HepG2 (cell line): ENCODE data around the gene CFAP69. TPM values are rescaled to one million over a fixed set of nuclear protein-coding genes. Genes with fewer than 3 reads are reported as not detected.

Experiments used
- ATAC-seq: fragments of 200-7000 bp; cut with Tn5 transposase; 3 replicates; pipeline ENCODE4 v1.9.1; 2020; ENCODE audit warnings: mild to moderate bottlenecking, moderate library complexity
- BruUV-seq: library from RNA; stranded (reverse); fragments of 400-500 nt; replicated peaks from 2 replicates; lab custom pipeline; 2021; lab: Mats Ljungman, UMichigan
- CTCF ChIA-PET: fragments of 300-600 bp; formaldehyde crosslinking; extraction: SDS; loops from one replicate; lab custom pipeline; 2021; ENCODE audit warnings: low total read pairs, inconsistent platforms, low intra/inter-chr PET ratio; lab: Yijun Ruan, JAX
- POLR2A ChIA-PET: fragments of 350-600 bp; sonication (Branson Sonifier 250); formaldehyde crosslinking; loops from one replicate; lab custom pipeline; 2020; ENCODE audit warnings: antibody characterized with exemption, inconsistent platforms; lab: Yijun Ruan, JAX
- DNase-seq: peaks from one replicate; pipeline ENCODE4 v3.0.0-alpha.2; 2015; ENCODE audit warnings: low spot score
- FAIRE-seq: peaks from 3 replicates; lab custom pipeline; 2011; peaks lifted over from hg19 to GRCh38; lab: Jason Lieb, UNC
- H2AFZ ChIP-seq: one replicate; pipeline ENCODE4 v1.6.1; 2011; ENCODE audit warnings: low read length, inconsistent platforms
- H3K27ac ChIP-seq: fragments of 300-600 bp; 3 replicates; pipeline ENCODE4 v1.8.0; 2011; ENCODE audit warnings: mixed run types, mild to moderate bottlenecking, mixed read lengths, low read length, inconsistent platforms; ENCODE audit not compliant: insufficient read depth; ENCODE audit errors: extremely low read length
- H3K27me3 ChIP-seq, 2 experiments: fragments of 200-600 bp in 1 of 2; 2 replicates in 1 of 2; 3 replicates in 1 of 2; pipeline versions ENCODE4 v1.6.0 to v1.8.0; 2011; ENCODE audit warnings: low read length in 2 of 2, mild to moderate bottlenecking in 2 of 2, moderate library complexity in 2 of 2, inconsistent platforms in 1 of 2; ENCODE audit not compliant: insufficient read depth in 2 of 2, control insufficient read depth in 1 of 2
- H3K36me3 ChIP-seq, 2 experiments: fragments of 200-600 bp in 1 of 2; replicated peaks in 1 of 2; 2 replicates in 1 of 2; 3 replicates in 1 of 2; pipeline versions ENCODE4 v1.5.1 to v1.8.0; 2011; ENCODE audit warnings: low read length in 2 of 2, inconsistent platforms in 1 of 2; ENCODE audit not compliant: insufficient read depth in 2 of 2, control insufficient read depth in 1 of 2
- H3K4me1 ChIP-seq: 2 replicates; pipeline ENCODE4 v1.5.1; 2012; ENCODE audit warnings: low read length, inconsistent platforms; ENCODE audit not compliant: insufficient read depth
- H3K4me2 ChIP-seq: 2 replicates; pipeline ENCODE4 v1.6.0; 2011; ENCODE audit warnings: low read depth, low read length, inconsistent platforms
- H3K4me3 ChIP-seq, 3 experiments: fragments of 200-600 bp in 1 of 3; sonication (generic), shearing (Covaris generic) in 1 of 3; replicated peaks in 1 of 3; 2 replicates each; pipeline ENCODE4 v1.5.1; 2011 to 2016; ENCODE audit warnings: low read length in 3 of 3, inconsistent platforms in 2 of 3, low read depth in 2 of 3, mild to moderate bottlenecking in 2 of 3, control low read depth in 1 of 3, mixed read lengths in 1 of 3; ENCODE audit not compliant: insufficient read depth in 1 of 3
- H3K79me2 ChIP-seq: one replicate; pipeline ENCODE4 v1.6.1; 2011; ENCODE audit warnings: low read length, inconsistent platforms; ENCODE audit not compliant: insufficient read depth
- H3K9ac ChIP-seq: 2 replicates; pipeline ENCODE4 v1.6.0; 2011; ENCODE audit warnings: mild to moderate bottlenecking, low read depth, low read length, inconsistent platforms; ENCODE audit not compliant: insufficient read depth
- H3K9me3 ChIP-seq: 2 replicates; pipeline ENCODE4 v1.5.1; 2012; ENCODE audit warnings: mild to moderate bottlenecking, low read length
- H4K20me1 ChIP-seq: 2 replicates; pipeline ENCODE4 v1.6.0; 2011; ENCODE audit warnings: inconsistent platforms, mild to moderate bottlenecking, low read length, moderate library complexity; ENCODE audit not compliant: insufficient read depth
- ARNT ChIP-seq: fragments of 450-650 bp; IDR thresholded peaks from 2 replicates; pipeline ENCODE4 v1.6.1; 2017
- GTF3A ChIP-seq: sonication (generic); formaldehyde crosslinking; conservative IDR thresholded peaks from 2 replicates; pipeline ENCODE4 v1.4.0; 2020; ENCODE audit warnings: mild to moderate bottlenecking, missing genetic modification reagents
- HOXA3 ChIP-seq: sonication (generic); formaldehyde crosslinking; IDR thresholded peaks from 2 replicates; pipeline ENCODE4 v1.5.0; 2020; ENCODE audit warnings: missing genetic modification reagents
- JUND ChIP-seq: sonication (generic); formaldehyde crosslinking; IDR thresholded peaks from 2 replicates; pipeline ENCODE4 v1.8.0; 2022; ENCODE audit warnings: mild to moderate bottlenecking, missing genetic modification reagents
- KAT2B ChIP-seq: fragments of 150-350 bp; IDR thresholded peaks from 2 replicates; pipeline ENCODE4 v1.6.1; 2014; ENCODE audit warnings: low read depth, low read length, borderline replicate concordance
- MTERF4 ChIP-seq: sonication (generic); formaldehyde crosslinking; IDR thresholded peaks from 2 replicates; pipeline ENCODE4 v1.8.0; 2023; ENCODE audit warnings: mild to moderate bottlenecking, missing genetic modification reagents
- PHF8 ChIP-seq: sonication (generic); formaldehyde crosslinking; IDR thresholded peaks from 2 replicates; pipeline ENCODE4 v1.5.0; 2020; ENCODE audit warnings: missing genetic modification reagents
- SMAD1 ChIP-seq: sonication (generic); formaldehyde crosslinking; IDR thresholded peaks from 2 replicates; pipeline ENCODE4 v1.4.0; 2020; ENCODE audit warnings: missing genetic modification reagents, low read depth, mild to moderate bottlenecking, borderline replicate concordance
- SP140L ChIP-seq: sonication (generic); formaldehyde crosslinking; IDR thresholded peaks from 2 replicates; pipeline ENCODE4 v1.4.0; 2020; ENCODE audit warnings: missing genetic modification reagents, borderline replicate concordance
- TERF1 ChIP-seq: sonication (generic); formaldehyde crosslinking; IDR thresholded peaks from 2 replicates; pipeline ENCODE4 v1.8.0; 2022; ENCODE audit warnings: mild to moderate bottlenecking, missing genetic modification reagents, moderate library complexity
- ZBTB7A ChIP-seq: sonication (generic); formaldehyde crosslinking; IDR thresholded peaks from 2 replicates; pipeline ENCODE4 v1.8.0; 2022; ENCODE audit warnings: mild to moderate bottlenecking, missing genetic modification reagents
- ZMYM2 ChIP-seq: sonication (generic); formaldehyde crosslinking; IDR thresholded peaks from 2 replicates; pipeline ENCODE4 v1.8.0; 2022; ENCODE audit warnings: mild to moderate bottlenecking, missing genetic modification reagents
- ZNF451 ChIP-seq: sonication (generic); formaldehyde crosslinking; IDR thresholded peaks from 2 replicates; pipeline ENCODE4 v1.5.0; 2020; ENCODE audit warnings: mild to moderate bottlenecking, missing genetic modification reagents
- ZNF496 ChIP-seq: sonication (generic); formaldehyde crosslinking; IDR thresholded peaks from 2 replicates; pipeline ENCODE4 v1.8.1; 2023; ENCODE audit warnings: mild to moderate bottlenecking, moderate library complexity, missing genetic modification reagents; ENCODE audit not compliant: insufficient replicate concordance
- ZNF737 ChIP-seq: sonication (generic); formaldehyde crosslinking; IDR thresholded peaks from 2 replicates; pipeline ENCODE4 v1.5.0; 2020; ENCODE audit warnings: missing genetic modification reagents, mild to moderate bottlenecking, borderline replicate concordance
- WGBS: methylation state at CpG from one replicate; pipeline ENCODE4 v1.1.6; 2017; ENCODE audit warnings: low lambda C conversion rate; 5-methylcytosine and 5-hydroxymethylcytosine counted together
- in situ Hi-C: cut with HindIII; loops from 2 replicates; pipeline ENCODE4 v1.10.0; 2017; ENCODE audit warnings: low pct_unique_long_range_greater_than_20kb; ENCODE audit not compliant: extremely low pct_ligation_motif_present
- intact Hi-C: fragments of 100-400 bp; cut with micrococcal nuclease; formaldehyde crosslinking; loops from one replicate; pipeline ENCODE4 v1.10.0; 2022; ENCODE audit not compliant: unreplicated experiment
- polyA plus RNA-seq, 8 experiments: library from polyadenylated mRNA; depleted of rRNA in 3 of 8; stranded (reverse) in 7 of 8; unstranded in 1 of 8; fragments of >200 nt; fragmentation: Illumina TruSeq in 4 of 8; extraction: Trizol in 4 of 8; gene quantifications; 2 replicates each; pipeline versions ENCODE4 v1.2.1 to v1.2.3, GENCODE V29; 2011 to 2016; ENCODE audit warnings: low read depth in 4 of 8, missing spikeins in 1 of 8, mixed read lengths in 1 of 8; ENCODE audit not compliant: insufficient read depth in 1 of 8
- total RNA-seq, 5 experiments: library from RNA; depleted of rRNA; stranded (reverse); fragments of >200 nt; fragmentation: Illumina TruSeq; extraction: Trizol; gene quantifications; 2 replicates each; pipeline ENCODE4 v1.2.3, GENCODE V29; 2016; ENCODE audit warnings: low read depth in 1 of 5

The CFAP69 gene
- total and polyA plus RNA-seq, 2 of the 13 experiments (the other 11 are each of a cell fraction or from before 2014, with no cell fraction given), result 2.2 to 4.0 TPM

- no peak for FAIRE-seq
- CTCF ChIA-PET, result no interaction called here
- intact Hi-C loops, result no loop called here
Measured at GRCh38 chr7:90232430-90232829, 12.5 kb upstream of the CFAP69 start.

GRCh38 chr7:90233569-90233968 lies 11.4 kb upstream of the CFAP69 start:
- no peak for ATAC-seq
- H3K36me3 ChIP-seq, result no peaks in the 10 kb centered on the region
- H3K79me2 ChIP-seq, result no peaks in the 10 kb centered on the region
- FAIRE-seq, result no peak
- BruUV-seq, result no TSS peak
- H3K4me2 ChIP-seq, result no peak overlapping the region
- no peaks in the 10 kb centered on the region for H4K20me1 ChIP-seq
- DNase-seq, result no peak
- TF ChIP-seq GTF3A, result no peak
- no peak for TF ChIP-seq ZNF451 (CRISPR knock-in tag)
- TF ChIP-seq TERF1 (CRISPR knock-in tag), result no peak
- TF ChIP-seq ZBTB7A, result no peak
- no peak for TF ChIP-seq SP140L (CRISPR knock-in tag)
- TF ChIP-seq, all 625 proteins: peak for 0
- CTCF ChIA-PET, result no interaction called here
- POLR2A ChIA-PET, result no interaction called here
- 89% methylated on average over 6 of the region's 6 CpGs for WGBS
- no peak overlapping the region for H3K4me3 ChIP-seq
- H3K9me3 ChIP-seq, result no peaks in the 10 kb centered on the region
- H3K27me3 ChIP-seq, result no peaks in the 10 kb centered on the region
- in situ Hi-C loops (no loop called here), intact Hi-C loops (no loop called here)
- H3K9ac ChIP-seq, result no peak overlapping the region
- no peak overlapping the region for H3K27ac ChIP-seq
- H2AFZ ChIP-seq, result no peak overlapping the region
- H3K4me1 ChIP-seq, result peaks cover 18% of the 10 kb centered on the region

More at GRCh38 chr7:90232430-90232829, 12.5 kb upstream of the CFAP69 start:
- no peaks in the 10 kb centered on the region for H3K79me2 ChIP-seq
- no peak overlapping the region for H3K4me2 ChIP-seq
- ATAC-seq (no peak), DNase-seq (no peak)
- peaks cover 18% of the 10 kb centered on the region for H3K4me1 ChIP-seq
- H2AFZ ChIP-seq, result no peak overlapping the region
- POLR2A ChIA-PET, result no interaction called here
- TF ChIP-seq ZMYM2 (CRISPR knock-in tag) (no peak), JUND (no peak), ARNT (no peak), MTERF4 (CRISPR knock-in tag) (no peak), PHF8 (no peak), SMAD1 (CRISPR knock-in tag) (no peak), ZNF737 (CRISPR knock-in tag) (no peak), ZNF496 (CRISPR knock-in tag) (no peak), KAT2B (no peak), HOXA3 (CRISPR knock-in tag) (no peak)
- no peak overlapping the region for H3K4me3 ChIP-seq
- H3K27me3 ChIP-seq, result no peaks in the 10 kb centered on the region
- H3K36me3 ChIP-seq, result no peaks in the 10 kb centered on the region
- H3K9me3 ChIP-seq, result no peaks in the 10 kb centered on the region
- WGBS, result 66% methylated on average over 5 of the region's 5 CpGs
- H3K9ac ChIP-seq, result no peak overlapping the region
- no TSS peak for BruUV-seq
- H4K20me1 ChIP-seq, result no peaks in the 10 kb centered on the region
- in situ Hi-C loops, result no loop called here
- H3K27ac ChIP-seq, result no peak overlapping the region
